ENCODE measurements around the gene PWWP2A.
"Not testable (repeated sequence)": the region's sequence is repeated elsewhere in the genome, so short reads cannot be mapped to it uniquely, and the experiment has no call there.

PWWP2A gene, protein sequence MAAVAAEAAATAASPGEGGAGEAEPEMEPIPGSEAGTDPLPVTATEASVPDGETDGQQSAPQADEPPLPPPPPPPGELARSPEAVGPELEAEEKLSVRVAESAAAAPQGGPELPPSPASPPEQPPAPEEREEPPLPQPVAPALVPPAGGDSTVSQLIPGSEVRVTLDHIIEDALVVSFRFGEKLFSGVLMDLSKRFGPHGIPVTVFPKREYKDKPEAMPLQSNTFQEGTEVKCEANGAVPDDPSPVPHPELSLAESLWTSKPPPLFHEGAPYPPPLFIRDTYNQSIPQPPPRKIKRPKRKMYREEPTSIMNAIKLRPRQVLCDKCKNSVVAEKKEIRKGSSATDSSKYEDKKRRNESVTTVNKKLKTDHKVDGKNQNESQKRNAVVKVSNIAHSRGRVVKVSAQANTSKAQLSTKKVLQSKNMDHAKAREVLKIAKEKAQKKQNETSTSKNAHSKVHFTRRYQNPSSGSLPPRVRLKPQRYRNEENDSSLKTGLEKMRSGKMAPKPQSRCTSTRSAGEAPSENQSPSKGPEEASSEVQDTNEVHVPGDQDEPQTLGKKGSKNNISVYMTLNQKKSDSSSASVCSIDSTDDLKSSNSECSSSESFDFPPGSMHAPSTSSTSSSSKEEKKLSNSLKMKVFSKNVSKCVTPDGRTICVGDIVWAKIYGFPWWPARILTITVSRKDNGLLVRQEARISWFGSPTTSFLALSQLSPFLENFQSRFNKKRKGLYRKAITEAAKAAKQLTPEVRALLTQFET

DNA sequence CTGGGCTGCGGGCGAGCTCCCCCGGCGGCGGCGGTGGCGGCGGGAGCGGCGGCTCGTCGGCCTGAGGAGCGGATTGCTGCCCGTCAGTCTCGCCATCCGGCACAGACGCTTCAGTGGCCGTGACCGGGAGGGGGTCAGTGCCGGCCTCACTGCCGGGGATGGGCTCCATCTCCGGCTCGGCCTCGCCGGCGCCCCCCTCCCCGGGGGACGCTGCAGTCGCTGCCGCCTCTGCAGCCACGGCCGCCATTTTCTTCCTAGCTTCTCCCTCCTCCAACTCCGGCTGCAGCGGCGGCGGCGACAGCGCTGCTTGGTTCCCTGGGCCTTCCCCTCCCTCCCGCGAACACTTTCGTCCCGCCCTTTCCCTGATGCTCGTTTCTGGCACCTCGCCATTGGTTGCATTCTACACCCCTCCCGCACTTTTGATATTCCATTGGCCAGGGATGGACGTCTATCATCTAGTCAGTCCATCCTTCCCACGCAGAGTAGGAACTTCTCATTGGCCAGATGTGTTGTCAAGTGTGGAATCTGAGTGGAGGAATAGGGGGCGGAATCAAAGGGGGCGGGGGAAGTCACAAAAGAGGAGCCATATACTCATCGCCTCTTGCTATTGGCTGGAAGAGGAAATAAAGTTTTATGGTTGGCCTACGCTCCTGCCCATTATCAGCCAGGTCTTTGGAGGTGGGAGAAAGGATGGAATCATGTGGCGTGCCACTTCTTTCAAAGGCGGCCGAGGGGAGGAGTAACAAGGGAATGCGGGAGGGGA lies at the start of gene PWWP2A:
Gene PWWP2A, minus strand, starts transcription at position 309 of the 763 bp plus-strand sequence. Its CDS starts 62 bp downstream, at position 247.
- peak; percentile 86 to 93 for DNase-seq (ENCODE audit: low read depth in 2 of 2)

- DNase-seq (ENCODE audit: low read depth in 2 of 2), result no peak
Observed at GRCh38 chr5:160167624-160168165, 48.4 kb upstream of the PWWP2A start.

GRCh38 chr5:160166973-160167623 lies 47.8 kb upstream of the PWWP2A start:
- no peak for DNase-seq (ENCODE audit: low read depth in 2 of 2)

DNA sequence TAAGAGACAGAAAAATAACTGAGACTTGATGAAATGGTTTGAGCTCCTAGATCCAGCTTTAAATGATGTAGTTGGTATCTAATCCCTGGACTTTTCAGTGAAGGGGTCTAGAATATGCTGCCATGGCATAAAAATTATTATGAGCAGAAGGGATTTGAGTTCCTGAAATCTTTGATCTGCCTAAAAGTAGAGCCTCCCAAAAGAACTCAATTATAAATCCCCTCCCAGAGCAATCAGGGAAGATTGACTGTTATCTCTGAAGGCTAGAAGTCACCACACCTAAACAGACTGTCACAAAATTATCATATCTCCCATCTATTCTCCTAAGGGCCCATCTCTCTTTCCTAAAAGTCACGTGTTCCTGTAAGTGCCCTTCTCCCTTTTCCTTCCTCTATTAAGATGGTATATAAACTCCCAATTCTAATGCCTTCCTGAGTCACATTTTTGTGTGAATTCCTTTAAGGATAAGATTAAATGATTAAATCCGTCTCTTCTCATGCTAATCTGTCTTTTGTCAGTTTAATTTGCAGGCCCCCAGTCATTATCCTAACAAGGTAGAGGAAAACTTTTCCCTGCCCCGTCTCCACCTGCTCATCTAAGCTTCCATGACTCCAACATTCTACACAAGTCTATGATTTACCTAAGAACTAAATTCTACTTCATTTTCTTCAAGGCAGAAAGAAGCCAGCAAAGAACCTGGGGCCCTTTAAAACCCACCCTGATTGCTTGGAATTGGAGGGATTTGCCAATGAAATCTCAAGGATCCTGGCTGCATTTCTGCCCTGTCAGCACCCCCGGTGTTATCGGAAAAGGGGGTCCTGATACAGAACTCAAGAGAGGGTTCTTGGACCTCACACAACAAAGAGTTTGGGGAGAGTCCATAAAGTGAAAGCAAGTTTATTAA lies 47.1 kb upstream of the PWWP2A start:
- no peak for DNase-seq (ENCODE audit: low read depth in 2 of 2)

GRCh38 chr5:160165137-160166068 lies 46.2 kb upstream of the PWWP2A start:
- DNase-seq (ENCODE audit: low read depth in 2 of 2), result no peak

- DNase-seq (ENCODE audit: low read depth in 2 of 2), result no peak
Observed at GRCh38 chr5:160162910-160163309, 43.7 kb upstream of the PWWP2A start.

DNA sequence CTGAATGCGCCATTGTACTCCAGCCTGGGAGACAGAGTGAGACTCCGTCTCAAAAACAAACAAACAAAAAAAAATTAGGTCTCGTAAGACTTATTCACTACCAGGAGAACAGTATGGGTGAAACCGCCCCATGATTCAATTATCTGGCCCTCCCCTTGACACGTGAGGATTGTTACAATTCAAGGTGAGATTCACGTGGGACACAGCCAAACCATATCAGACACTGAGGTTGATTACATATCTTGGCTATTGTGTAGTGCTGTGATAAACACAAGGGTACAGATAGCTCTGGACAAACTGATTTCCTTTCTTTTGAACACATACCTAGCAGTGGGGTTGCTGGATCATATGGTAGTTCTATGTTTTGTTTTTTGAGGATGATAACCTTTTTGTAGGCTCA lies 42.4 kb upstream of the PWWP2A start:
- DNase-seq (ENCODE audit: low read depth in 2 of 2), result no peak

DNA sequence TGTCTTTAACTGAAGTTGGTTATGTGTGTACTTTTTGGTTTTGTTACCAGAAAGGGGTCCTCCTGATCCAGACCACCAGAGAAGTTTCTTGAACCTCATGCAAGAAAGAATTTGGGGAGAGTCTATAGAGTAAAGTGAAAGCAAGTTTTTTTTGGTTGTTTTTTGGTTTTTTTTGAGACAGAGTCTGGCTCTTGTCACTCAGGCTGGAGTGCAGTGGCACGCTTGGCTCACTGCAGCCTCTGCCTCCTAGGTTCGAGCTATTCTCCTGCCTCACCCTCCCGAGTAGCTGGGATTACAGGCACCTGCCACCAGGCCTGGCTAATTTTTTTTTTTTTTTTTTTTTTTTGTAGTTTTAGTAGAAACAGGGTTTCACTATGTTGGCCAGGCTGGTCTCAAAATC lies 41.6 kb upstream of the PWWP2A start:
- not testable (repeated sequence) for DNase-seq (ENCODE audit: low read depth in 2 of 2)

DNA sequence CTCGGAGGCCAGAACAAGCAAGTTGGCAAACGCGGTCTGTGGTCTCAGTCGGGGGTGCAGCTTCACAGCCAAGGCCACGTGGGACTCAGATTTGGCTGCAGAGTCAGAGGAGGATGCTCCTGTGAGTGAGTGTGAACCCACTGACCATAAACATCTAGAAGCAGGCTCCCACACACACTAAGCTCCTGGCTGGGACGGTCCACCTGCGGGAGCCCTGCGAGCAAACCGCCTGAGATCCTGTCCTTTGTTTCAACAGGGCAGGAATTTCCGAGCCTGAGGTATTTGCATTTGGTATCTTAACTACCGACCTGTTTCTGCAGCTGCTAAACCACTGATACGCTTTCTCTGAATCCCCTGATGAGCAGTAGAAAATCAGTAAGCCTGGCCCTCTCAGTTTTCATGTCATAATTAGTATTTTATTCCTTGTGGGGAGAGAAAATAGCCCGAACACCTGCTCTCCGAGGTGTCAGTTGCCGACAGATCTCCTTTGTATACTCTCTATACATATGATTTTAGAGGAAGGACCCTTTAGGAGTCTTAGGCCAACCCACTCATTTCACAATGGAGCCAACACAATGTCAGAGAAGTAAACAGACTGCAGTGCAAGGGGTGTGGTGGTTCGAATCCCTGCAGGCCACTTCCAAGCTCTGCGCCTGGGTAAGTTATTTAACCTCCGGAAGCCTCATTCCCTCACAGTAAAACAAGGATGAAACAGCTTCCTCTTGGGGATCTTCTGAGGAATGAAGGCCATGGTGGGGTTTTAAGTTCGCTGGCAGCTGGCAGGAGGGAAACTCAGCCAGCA lies 40.9 kb upstream of the PWWP2A start:
- DNase-seq (ENCODE audit: low read depth in 2 of 2), result no peak

GRCh38 chr5:160158087-160158486 lies 38.8 kb upstream of the PWWP2A start:
- DNase-seq (ENCODE audit: low read depth in 2 of 2), result no peak

- no peak for DNase-seq (ENCODE audit: low read depth in 2 of 2)
Observed at GRCh38 chr5:160155017-160155750, 35.9 kb upstream of the PWWP2A start.

GRCh38 chr5:160152901-160153300 lies 33.7 kb upstream of the PWWP2A start:
- DNase-seq (ENCODE audit: low read depth in 2 of 2), result no peak

DNA sequence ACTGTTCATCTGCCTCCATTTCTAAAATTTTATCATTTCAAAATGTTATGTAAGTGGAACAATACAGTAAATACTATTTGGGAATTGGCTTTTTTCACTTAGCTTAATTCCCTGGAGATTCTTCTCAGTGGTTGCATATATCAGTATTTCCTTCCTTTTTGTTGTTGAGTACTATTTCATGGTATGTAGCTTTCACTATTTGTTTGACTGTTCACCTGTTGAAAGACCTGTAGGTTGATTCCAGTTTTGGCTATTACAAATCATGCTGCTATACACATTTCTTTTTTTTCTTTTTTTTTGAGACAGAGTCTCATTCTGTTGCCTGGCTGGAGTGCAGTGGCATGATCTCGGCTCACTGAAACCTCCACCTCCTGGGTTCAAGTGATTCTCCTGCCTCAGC lies 33.0 kb upstream of the PWWP2A start:
- DNase-seq (ENCODE audit: low read depth in 2 of 2), result no peak

- DNase-seq (ENCODE audit: low read depth in 2 of 2), result no peak
Observed at GRCh38 chr5:160151017-160151416, 31.8 kb upstream of the PWWP2A start.

- no peak for DNase-seq (ENCODE audit: low read depth in 2 of 2)
Observed at GRCh38 chr5:160150381-160150780, 31.1 kb upstream of the PWWP2A start.

DNA sequence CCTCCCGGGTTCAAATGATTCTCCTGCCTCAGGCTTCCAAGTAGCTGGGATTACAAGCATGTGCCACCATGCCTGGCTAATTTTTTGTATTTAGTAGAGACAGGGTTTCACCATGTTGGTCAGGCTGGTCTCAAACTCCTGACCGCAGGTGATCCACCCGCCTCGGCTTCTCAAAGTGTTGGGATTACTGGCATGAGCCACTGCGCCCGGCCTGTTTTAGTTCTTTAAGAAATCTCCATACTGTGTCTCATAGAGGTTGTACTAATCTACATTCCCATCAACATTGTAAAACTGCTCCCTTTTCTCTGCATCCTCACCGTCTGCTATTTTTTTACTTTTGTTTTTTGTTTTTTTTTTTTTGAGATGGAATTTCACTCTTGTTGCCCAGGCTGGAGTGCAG lies 25.2 kb upstream of the PWWP2A start:
- DNase-seq (ENCODE audit: low read depth in 2 of 2), result not testable (repeated sequence)

- no peak for DNase-seq (ENCODE audit: low read depth in 2 of 2)
Observed at GRCh38 chr5:160134332-160134731, 15.1 kb upstream of the PWWP2A start.

GRCh38 chr5:160133918-160134304 lies 14.7 kb upstream of the PWWP2A start:
- no peak for DNase-seq (ENCODE audit: low read depth in 2 of 2)
